Ishikawa (cell line): ENCODE results near the gene TLE1.

ENCODE experiments used
- CEBPB ChIP-seq: IDR thresholded peaks from 2 replicates; pipeline ENCODE4 v1.6.1; 2012
- CREB1 ChIP-seq: IDR thresholded peaks from 2 replicates; pipeline ENCODE4 v1.6.1; 2012; ENCODE audit warnings: low read depth
- EGR1 ChIP-seq: IDR thresholded peaks from 2 replicates; pipeline ENCODE4 v1.6.1; 2012
- EP300 ChIP-seq: IDR thresholded peaks from 2 replicates; pipeline ENCODE4 v1.6.1; 2012; ENCODE audit warnings: borderline replicate concordance
- FOXM1 ChIP-seq: IDR thresholded peaks from 2 replicates; pipeline ENCODE4 v1.6.1; 2012; ENCODE audit warnings: low read depth, borderline replicate concordance
- NFIC ChIP-seq: IDR thresholded peaks from 2 replicates; pipeline ENCODE4 v1.6.1; 2012
- RAD21 ChIP-seq: IDR thresholded peaks from 2 replicates; pipeline ENCODE4 v1.6.1; 2012; ENCODE audit warnings: low read depth
- TAF1 ChIP-seq: IDR thresholded peaks from 2 replicates; pipeline ENCODE4 v1.6.1; 2012; ENCODE audit warnings: low read depth, mild to moderate bottlenecking
- TCF12 ChIP-seq: IDR thresholded peaks from 2 replicates; pipeline ENCODE4 v1.6.1; 2012; ENCODE audit warnings: low read depth
- TEAD4 ChIP-seq: IDR thresholded peaks from 2 replicates; pipeline ENCODE4 v1.6.1; 2012
- USF1 ChIP-seq: IDR thresholded peaks from 2 replicates; pipeline ENCODE4 v1.6.1; 2012
- YY1 ChIP-seq: IDR thresholded peaks from 2 replicates; pipeline ENCODE4 v1.6.1; 2012; ENCODE audit warnings: low read depth
- ZBTB7A ChIP-seq: IDR thresholded peaks from 2 replicates; pipeline ENCODE4 v1.6.1; 2012; ENCODE audit warnings: low read depth
- TF ChIP-seq, protein P1 (sequence below): IDR thresholded peaks from 2 replicates; pipeline ENCODE4 v1.6.1; 2012; ENCODE audit warnings: low read depth, mild to moderate bottlenecking
- TF ChIP-seq, protein P2 (sequence below): IDR thresholded peaks from 2 replicates; pipeline ENCODE4 v1.6.1; 2012

TLE1 gene

GRCh38 chr9:81562231-81563019, 126.9 kb downstream of the TLE1 start:
- TF ChIP-seq EP300 = peak; percentile 89
- 0 out of 2 replicates have a peak, but pooled peaks have one; percentile 4 for TF ChIP-seq USF1
- TF ChIP-seq TCF12 = peak; percentile 83
- peak; percentile 67; the same call in 1 of the 2 replicates for TF ChIP-seq FOXM1
- TF ChIP-seq CREB1 = no peak
- TF ChIP-seq TAF1 = no peak
- TF ChIP-seq, protein P1, sequence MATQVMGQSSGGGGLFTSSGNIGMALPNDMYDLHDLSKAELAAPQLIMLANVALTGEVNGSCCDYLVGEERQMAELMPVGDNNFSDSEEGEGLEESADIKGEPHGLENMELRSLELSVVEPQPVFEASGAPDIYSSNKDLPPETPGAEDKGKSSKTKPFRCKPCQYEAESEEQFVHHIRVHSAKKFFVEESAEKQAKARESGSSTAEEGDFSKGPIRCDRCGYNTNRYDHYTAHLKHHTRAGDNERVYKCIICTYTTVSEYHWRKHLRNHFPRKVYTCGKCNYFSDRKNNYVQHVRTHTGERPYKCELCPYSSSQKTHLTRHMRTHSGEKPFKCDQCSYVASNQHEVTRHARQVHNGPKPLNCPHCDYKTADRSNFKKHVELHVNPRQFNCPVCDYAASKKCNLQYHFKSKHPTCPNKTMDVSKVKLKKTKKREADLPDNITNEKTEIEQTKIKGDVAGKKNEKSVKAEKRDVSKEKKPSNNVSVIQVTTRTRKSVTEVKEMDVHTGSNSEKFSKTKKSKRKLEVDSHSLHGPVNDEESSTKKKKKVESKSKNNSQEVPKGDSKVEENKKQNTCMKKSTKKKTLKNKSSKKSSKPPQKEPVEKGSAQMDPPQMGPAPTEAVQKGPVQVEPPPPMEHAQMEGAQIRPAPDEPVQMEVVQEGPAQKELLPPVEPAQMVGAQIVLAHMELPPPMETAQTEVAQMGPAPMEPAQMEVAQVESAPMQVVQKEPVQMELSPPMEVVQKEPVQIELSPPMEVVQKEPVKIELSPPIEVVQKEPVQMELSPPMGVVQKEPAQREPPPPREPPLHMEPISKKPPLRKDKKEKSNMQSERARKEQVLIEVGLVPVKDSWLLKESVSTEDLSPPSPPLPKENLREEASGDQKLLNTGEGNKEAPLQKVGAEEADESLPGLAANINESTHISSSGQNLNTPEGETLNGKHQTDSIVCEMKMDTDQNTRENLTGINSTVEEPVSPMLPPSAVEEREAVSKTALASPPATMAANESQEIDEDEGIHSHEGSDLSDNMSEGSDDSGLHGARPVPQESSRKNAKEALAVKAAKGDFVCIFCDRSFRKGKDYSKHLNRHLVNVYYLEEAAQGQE = no peak
- TF ChIP-seq YY1 = 0 out of 2 replicates have a peak, but pooled peaks have one; percentile 16
- no peak for TF ChIP-seq ZBTB7A
- TF ChIP-seq RAD21 = no peak; the same call in 1 of the 2 replicates
- peak; percentile 83 for TF ChIP-seq TEAD4
- no peak for TF ChIP-seq EGR1
- peak; percentile 93 for TF ChIP-seq NFIC
- peak; percentile 70 for TF ChIP-seq CEBPB
- TF ChIP-seq, protein P2, sequence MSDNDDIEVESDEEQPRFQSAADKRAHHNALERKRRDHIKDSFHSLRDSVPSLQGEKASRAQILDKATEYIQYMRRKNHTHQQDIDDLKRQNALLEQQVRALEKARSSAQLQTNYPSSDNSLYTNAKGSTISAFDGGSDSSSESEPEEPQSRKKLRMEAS = peak; percentile 65; the same call in 1 of the 2 replicates

- no peak for TF ChIP-seq CREB1
- no peak for TF ChIP-seq TCF12
- no peak for TF ChIP-seq NFIC
- no peak for TF ChIP-seq FOXM1
- no peak for TF ChIP-seq ZBTB7A
- TF ChIP-seq, protein P1 = no peak
- TF ChIP-seq RAD21 = no peak
- no peak for TF ChIP-seq EGR1
- TF ChIP-seq CEBPB = no peak
- TF ChIP-seq, protein P2 = no peak
- no peak for TF ChIP-seq USF1
- no peak for TF ChIP-seq TAF1
- TF ChIP-seq EP300 = no peak
- no peak for TF ChIP-seq YY1
- TF ChIP-seq TEAD4 = no peak
Observed at GRCh38 chr9:81560851-81561732, 128.3 kb downstream of the TLE1 start.

DNA sequence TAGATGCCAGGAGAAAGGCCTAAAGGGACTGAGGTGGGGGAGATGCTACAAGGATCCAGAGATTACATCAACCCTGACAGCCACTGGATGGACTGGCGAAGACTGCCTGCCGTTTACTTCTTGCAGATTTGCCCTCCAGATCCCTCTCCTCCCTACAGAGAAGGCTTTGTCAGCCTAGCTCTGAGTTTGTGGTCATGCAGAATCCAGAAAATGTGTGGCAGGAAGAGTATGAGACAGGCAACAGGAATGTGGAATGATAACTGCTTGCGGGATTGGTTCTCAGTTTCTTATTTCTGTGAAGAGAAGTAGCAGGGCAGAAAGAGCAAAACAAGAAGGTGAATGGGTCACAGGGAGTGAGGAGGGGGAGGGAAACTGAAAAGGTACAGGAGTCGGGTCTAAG, 129.6 kb downstream of the TLE1 start:
- TF ChIP-seq CREB1 (no peak), ZBTB7A (no peak), USF1 (no peak), TCF12 (peak; percentile 81), TAF1 (no peak), TEAD4 (peak; percentile 96), RAD21 (0 out of 2 replicates have a peak, but pooled peaks have one; percentile 5), EGR1 (no peak), YY1 (no peak), EP300 (peak; percentile 82), FOXM1 (peak; percentile 45; the same call in 1 of the 2 replicates), CEBPB (no peak), NFIC (no peak; the same call in 1 of the 2 replicates)
- TF ChIP-seq, protein P1 = no peak
- TF ChIP-seq, protein P2 = no peak
